Peyer's patch (tissue), 4 donors: ENCODE data around the gene TUBGCP3.
"Not testable (repeated sequence)": the region's sequence is repeated elsewhere in the genome, so short reads cannot be mapped to it uniquely, and the experiment has no call there.

Experiments used
- CTCF ChIP-seq, 6 experiments: fragments of 450-650 bp in 4 of 6; fragments of 200-600 bp in 2 of 6; sonication (generic) in 1 of 6; IDR thresholded peaks; one replicate each; pipeline ENCODE4 v1.5.1; 2017 to 2019; ENCODE audit warnings: antibody characterized with exemption in 6 of 6, mild to moderate bottlenecking in 3 of 6, moderate library complexity in 1 of 6
- POLR2A ChIP-seq, 2 donors: fragments of 450-650 bp; IDR thresholded peaks; one replicate each; pipeline ENCODE4 v1.5.1; 2017; ENCODE audit warnings: antibody characterized with exemption in 2 of 2, mild to moderate bottlenecking in 2 of 2, moderate library complexity in 2 of 2

- not testable (repeated sequence) for TF ChIP-seq CTCF, POLR2A (IDR thresholded peaks at IDR 0.05)
These were observed 99.5 kb downstream of the TUBGCP3 start for GRCh38 chr13:112488343-112489050.
